Ovary (tissue), 10 donors: ENCODE results near the gene RHCG. TPM values are rescaled to one million over a fixed set of nuclear protein-coding genes. Genes with fewer than 3 reads are reported as not detected.

Experiments used
- DNase-seq, 5 donors: peaks; one replicate each; pipeline ENCODE4 v3.0.0-alpha.2; 2019 to 2020
- H3K27ac ChIP-seq, 2 donors: fragments of 200-600 bp; one replicate each; pipeline versions ENCODE4 v1.5.1 to v1.8.0; 2019 to 2022
- H3K27me3 ChIP-seq: fragments of 200-600 bp; one replicate; pipeline ENCODE4 v1.8.0; 2022
- H3K36me3 ChIP-seq: fragments of 200-600 bp; sonication (generic); one replicate; pipeline ENCODE4 v1.5.1; 2019
- H3K4me1 ChIP-seq: one replicate; pipeline ENCODE4 v1.8.1; 2013; ENCODE audit warnings: mild to moderate bottlenecking, moderate library complexity; ENCODE audit not compliant: insufficient read depth
- H3K4me3 ChIP-seq: fragments of 200-600 bp; sonication (generic); one replicate; pipeline ENCODE4 v1.5.1; 2017
- H3K9me3 ChIP-seq, 2 donors: fragments of 200-600 bp in 1 of 2; sonication (generic) in 1 of 2; one replicate each; pipeline versions ENCODE4 v1.5.1 to v1.8.1; 2013 to 2019; ENCODE audit warnings: mild to moderate bottlenecking in 1 of 2, moderate library complexity in 1 of 2
- EP300 ChIP-seq: sonication (generic); formaldehyde crosslinking; IDR thresholded peaks from one replicate; pipeline ENCODE4 v1.6.1; 2017; ENCODE audit warnings: antibody characterized with exemption
- POLR2A ChIP-seq: fragments of 450-650 bp; IDR thresholded peaks from one replicate; pipeline ENCODE4 v1.6.1; 2017; ENCODE audit warnings: antibody characterized with exemption, mild to moderate bottlenecking, moderate library complexity
- WGBS, 3 donors: extraction: QIAGEN DNeasy Blood & Tissue Kit in 1 of 3; methylation state at CpG; one replicate each; pipeline versions ENCODE4 v1.1.5 to v1.1.7; 2013 to 2017; 5-methylcytosine and 5-hydroxymethylcytosine counted together
- intact Hi-C, 4 donors: fragments of 100-400 bp; cut with DNase I; formaldehyde crosslinking; loops; one replicate each; pipeline versions ENCODE4 v1.11.0 to v1.15.1; 2022 to 2023
- long read RNA-seq, 3 donors: library from polyadenylated mRNA in 2 of 3; unstranded in 2 of 3; transcript quantifications; one replicate each; pipeline ENCODE4 v2.0.0 and lab custom pipeline, GENCODE V29; 2021 to 2026
- polyA plus RNA-seq, 2 donors: library from polyadenylated mRNA; stranded (reverse); fragments of 200-250 nt in 1 of 2; fragments of 350-450 nt in 1 of 2; fragmentation: Illumina TruSeq in 1 of 2; extraction: RNeasy Lipid Tissue Mini Kit (QIAGEN cat#74804) in 1 of 2; gene quantifications; one replicate each; pipeline ENCODE4 v1.2.3, GENCODE V29; 2013 to 2014
- total RNA-seq, 7 donors: library from RNA; depleted of rRNA in 2 of 7; stranded (reverse); fragments of >200 nt in 2 of 7; fragmentation: NEBNext Ultra II Directional in 3 of 7; extraction: Animal tissue kit (Norgen Biotek cat#: 25700) in 3 of 7; gene quantifications; one replicate each; pipeline versions ENCODE4 v1.1.0 to v1.2.4, GENCODE V29; 2016 to 2023
- TF ChIP-seq, protein P1 (sequence below), 3 donors: fragments of 450-650 bp in 2 of 3; fragments of 200-600 bp in 1 of 3; IDR thresholded peaks; one replicate each; pipeline versions ENCODE4 v1.5.1 to v1.8.0; 2016 to 2022; ENCODE audit warnings: antibody characterized with exemption in 3 of 3, mild to moderate bottlenecking in 1 of 3
- donor health status: DM: no; HTN: no; CAD: no; lungs with moderate emphysema.
- donor health status: DM: no; HTN: no; CAD: no.
- donor health status: Bipolar disorder and iron deficiency.
- donor health status: DM: yes; HTN: yes; CAD: no.
- donor health status: DM: no; HTN: no; CAD: no.
- donor health status: DM: yes; HTN: yes; CAD: no.

The RHCG gene
- total RNA-seq (under 1 TPM in 2 of 7 donors, not detected in 5; 0.23 to 0.67 TPM), polyA plus RNA-seq (not detected)
- long read RNA-seq, donor 1 = 0 reads
- long read RNA-seq, donor 2 = 0 reads
- long read RNA-seq, donor 3 = 0 reads

DNA sequence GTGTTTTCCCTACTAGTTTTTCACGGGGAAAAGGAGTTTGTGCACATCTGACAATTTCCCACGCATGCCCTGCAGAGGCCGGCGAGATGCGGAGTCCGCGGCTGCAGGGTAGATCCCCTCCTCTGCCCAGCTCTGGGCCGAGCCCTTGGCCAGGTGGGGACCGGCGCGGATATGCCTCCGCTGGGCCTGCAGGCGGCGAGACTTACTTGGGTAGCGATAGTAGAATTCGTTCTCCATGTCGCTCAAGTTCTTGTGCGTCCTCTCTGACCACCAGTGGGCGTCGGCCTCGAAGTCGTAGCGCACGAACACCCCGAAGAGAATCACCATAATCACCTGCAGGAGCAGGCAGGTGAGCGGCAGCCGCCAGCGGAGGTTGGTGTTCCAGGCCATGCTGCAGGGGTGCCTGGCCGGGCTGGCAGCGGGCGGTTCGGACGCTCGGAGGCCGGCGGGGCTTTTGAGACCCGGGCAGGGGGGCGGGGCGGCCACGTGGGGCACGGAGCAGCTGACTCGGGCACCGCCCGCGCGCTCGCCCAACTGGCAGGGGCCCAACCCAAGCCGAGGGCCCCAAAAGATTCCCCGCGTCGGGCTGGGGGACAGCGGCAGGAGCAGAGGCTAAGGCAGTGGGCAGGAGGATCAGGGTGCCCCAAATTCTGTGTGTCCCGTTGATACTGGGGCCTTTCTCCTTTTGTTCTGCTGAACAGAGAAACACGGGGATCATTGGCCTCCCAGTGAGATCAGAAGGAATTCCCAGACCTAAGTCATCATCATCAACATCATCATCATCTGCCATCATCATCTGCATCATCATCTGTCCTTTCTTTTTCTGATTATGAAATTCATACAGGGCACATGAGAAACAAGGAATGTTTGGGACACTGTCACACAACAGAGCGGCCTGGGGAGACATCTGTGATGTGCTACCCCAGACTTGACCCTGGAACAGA lies at the start of gene RHCG:
RHCG (minus strand) TSS at position 429 of the 944 bp plus-strand sequence; CDS start at position 390, 39 bp downstream.
- intact Hi-C loops = no loop called here
- no peak within 1 kb of the TSS for H3K27ac ChIP-seq
- DNase-seq = no peak
- no peak within 1 kb of the TSS for H3K4me3 ChIP-seq
- no peaks in the 10 kb centered on the region for H3K36me3 ChIP-seq
- peaks cover 4% of the 10 kb centered on the region for H3K4me1 ChIP-seq
- H3K9me3 ChIP-seq = no peaks in the 10 kb centered on the region
- 3 to 6% (median 3%) methylated on average over 32 to 55 of the region's 55 CpGs for WGBS, 3 donors
- TF ChIP-seq, protein P1, sequence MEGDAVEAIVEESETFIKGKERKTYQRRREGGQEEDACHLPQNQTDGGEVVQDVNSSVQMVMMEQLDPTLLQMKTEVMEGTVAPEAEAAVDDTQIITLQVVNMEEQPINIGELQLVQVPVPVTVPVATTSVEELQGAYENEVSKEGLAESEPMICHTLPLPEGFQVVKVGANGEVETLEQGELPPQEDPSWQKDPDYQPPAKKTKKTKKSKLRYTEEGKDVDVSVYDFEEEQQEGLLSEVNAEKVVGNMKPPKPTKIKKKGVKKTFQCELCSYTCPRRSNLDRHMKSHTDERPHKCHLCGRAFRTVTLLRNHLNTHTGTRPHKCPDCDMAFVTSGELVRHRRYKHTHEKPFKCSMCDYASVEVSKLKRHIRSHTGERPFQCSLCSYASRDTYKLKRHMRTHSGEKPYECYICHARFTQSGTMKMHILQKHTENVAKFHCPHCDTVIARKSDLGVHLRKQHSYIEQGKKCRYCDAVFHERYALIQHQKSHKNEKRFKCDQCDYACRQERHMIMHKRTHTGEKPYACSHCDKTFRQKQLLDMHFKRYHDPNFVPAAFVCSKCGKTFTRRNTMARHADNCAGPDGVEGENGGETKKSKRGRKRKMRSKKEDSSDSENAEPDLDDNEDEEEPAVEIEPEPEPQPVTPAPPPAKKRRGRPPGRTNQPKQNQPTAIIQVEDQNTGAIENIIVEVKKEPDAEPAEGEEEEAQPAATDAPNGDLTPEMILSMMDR (IDR thresholded peaks at IDR 0.05) = no peak
- TF ChIP-seq EP300 = no peak
- TF ChIP-seq POLR2A = no peak
- no peaks in the 10 kb centered on the region for H3K27me3 ChIP-seq

DNA sequence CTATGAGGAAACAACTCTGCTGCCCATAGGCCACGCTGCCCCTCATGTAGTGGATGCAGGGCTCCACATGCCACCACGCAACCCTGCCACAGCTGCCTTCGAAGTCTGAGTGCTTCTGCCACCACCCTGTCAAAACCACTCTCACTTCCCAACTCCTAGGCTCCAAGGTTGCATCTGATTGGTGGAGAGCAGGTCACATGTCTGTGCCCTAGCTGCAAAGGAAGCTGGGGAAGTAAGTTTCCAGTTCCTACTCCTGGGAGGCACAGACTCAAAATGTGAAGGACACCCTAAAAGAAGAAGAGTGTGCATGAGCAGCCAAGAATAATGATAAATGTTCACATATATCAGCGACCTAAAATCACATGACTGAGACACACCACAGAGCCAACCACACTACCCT lies 47.0 kb upstream of the RHCG start:
- WGBS, 3 donors = 78 to 92% (median 84%) methylated on average over 4 of the region's 4 CpGs
- H3K4me1 ChIP-seq = no peaks in the 10 kb centered on the region
- no peaks in the 10 kb centered on the region for H3K9me3 ChIP-seq
- H3K27me3 ChIP-seq = no peaks in the 10 kb centered on the region
- H3K36me3 ChIP-seq = no peaks in the 10 kb centered on the region
- no peak overlapping the region for H3K4me3 ChIP-seq
- H3K27ac ChIP-seq = no peak overlapping the region
- TF ChIP-seq, protein P1 (IDR thresholded peaks at IDR 0.05) = no peak
- TF ChIP-seq POLR2A (no peak), EP300 (no peak)
- intact Hi-C loops = no loop called here
- DNase-seq = no peak

DNA sequence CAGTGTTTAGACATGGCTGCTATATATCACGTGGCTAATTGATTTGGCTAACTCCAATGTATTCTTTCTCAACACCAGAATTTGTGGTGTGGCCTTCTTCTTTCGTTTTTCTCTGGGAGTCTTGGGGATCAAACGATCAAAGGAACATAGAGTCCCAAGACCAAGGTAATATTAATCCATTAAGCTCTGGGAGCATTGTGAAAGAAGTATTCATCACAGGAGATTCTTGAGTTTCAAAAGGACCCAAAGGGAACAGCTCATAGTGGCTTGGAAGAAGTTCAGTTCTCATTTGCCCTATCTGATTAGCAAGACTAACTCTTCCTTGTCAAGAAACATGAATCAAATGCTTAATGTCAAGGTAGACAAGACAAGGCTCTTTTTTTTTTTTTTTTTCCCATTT lies 46.0 kb upstream of the RHCG start:
- Histone ChIP-seq H3K27ac (no peak overlapping the region), H3K36me3 (no peaks in the 10 kb centered on the region), H3K9me3 (no peaks in the 10 kb centered on the region), H3K27me3 (no peaks in the 10 kb centered on the region), H3K4me1 (no peaks in the 10 kb centered on the region), H3K4me3 (no peak overlapping the region)
- intact Hi-C loops = no loop called here
- TF ChIP-seq POLR2A (no peak), EP300 (no peak)
- TF ChIP-seq, protein P1 (IDR thresholded peaks at IDR 0.05) = no peak
- no peak for DNase-seq
- WGBS, 3 donors = 71 to 82% (median 79%) methylated on average over 3 of the region's 3 CpGs

DNA sequence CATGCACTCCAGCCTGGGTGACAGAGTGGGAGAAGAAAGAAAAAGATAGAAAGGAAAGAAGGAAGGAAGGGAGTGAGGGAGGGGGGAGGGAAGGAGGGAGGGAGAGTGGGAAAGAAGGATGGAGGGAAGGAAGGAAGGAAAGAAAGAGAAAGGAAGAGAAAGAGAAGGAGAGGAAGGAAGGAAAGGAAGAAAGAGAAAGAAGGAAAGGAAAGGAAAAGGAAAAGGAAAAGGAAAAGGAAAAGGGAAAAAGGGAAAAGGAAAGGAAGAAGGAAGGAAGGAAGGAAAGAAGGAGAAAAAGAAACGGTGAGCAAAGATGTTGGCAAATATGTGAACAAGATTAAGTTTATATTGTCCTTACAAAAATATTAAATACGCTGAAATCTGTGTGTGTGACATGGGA lies 42.6 kb upstream of the RHCG start:
- TF ChIP-seq POLR2A = no peak
- no peak for TF ChIP-seq EP300
- TF ChIP-seq, protein P1 (IDR thresholded peaks at IDR 0.05) = no peak
- H3K4me1 ChIP-seq = no peaks in the 10 kb centered on the region
- no peaks in the 10 kb centered on the region for H3K9me3 ChIP-seq
- H3K27me3 ChIP-seq = no peaks in the 10 kb centered on the region
- H3K27ac ChIP-seq = no peak overlapping the region
- intact Hi-C loops = no loop called here
- no peaks in the 10 kb centered on the region for H3K36me3 ChIP-seq
- H3K4me3 ChIP-seq = no peak overlapping the region
- DNase-seq = no peak
- WGBS, 3 donors = 72 to 90% (median 78%) methylated on average over 2 of the region's 2 CpGs
